HCT116 (cell line): Measurements from ENCODE around the gene DENND1C. TPM values are rescaled to one million over a fixed set of nuclear protein-coding genes. Genes with fewer than 3 reads are reported as not detected.

Experiments used
- ATAC-seq: fragments of 200-7000 bp; cut with Tn5 transposase; 2 replicates; pipeline ENCODE4 v1.9.1; 2020; ENCODE audit warnings: mild to moderate bottlenecking, moderate library complexity
- BruUV-seq: library from RNA; stranded (reverse); fragments of 400-500 nt; replicated peaks from 2 replicates; lab custom pipeline; 2021; lab: Mats Ljungman, UMichigan
- CTCF ChIA-PET: fragments of 300-600 bp; sonication (Branson Sonifier 250); formaldehyde crosslinking; loops from one replicate; lab custom pipeline; 2021; ENCODE audit warnings: antibody characterized with exemption; lab: Charles Lee
- POLR2A ChIA-PET: fragments of 300-600, 350-600 bp; sonication (Branson Sonifier 250); formaldehyde crosslinking; loops from one replicate; lab custom pipeline; 2021; ENCODE audit warnings: antibody characterized with exemption; lab: Charles Lee
- RAD21 ChIA-PET, 2 experiments: fragments of 300-600 bp; sonication (Branson Sonifier 250); formaldehyde crosslinking; loops; one replicate each; lab custom pipeline; 2023; ENCODE audit warnings: low total read pairs in 2 of 2; ENCODE audit not compliant: uncharacterized antibody in 2 of 2, unreplicated experiment in 2 of 2, low non-redundant PET in 1 of 2; lab: Charles Lee
- DNase-seq: peaks from one replicate; pipeline ENCODE4 v3.0.0-alpha.2; 2010; ENCODE audit warnings: low read depth, low spot score
- H2AFZ ChIP-seq: fragments of 200-600 bp; shearing (Covaris generic), sonication (generic); 2 replicates; pipeline ENCODE4 v1.6.1; 2017; ENCODE audit warnings: low read depth, mixed run types, mixed read lengths, antibody characterized with exemption, low read length; ENCODE audit not compliant: poor library complexity, severe bottlenecking
- H3K27ac ChIP-seq: 2 replicates; pipeline ENCODE4 v1.5.1; 2012; ENCODE audit warnings: low read depth, low read length
- H3K27me3 ChIP-seq: fragments of 200-600 bp; sonication (generic); 2 replicates; pipeline ENCODE4 v1.6.1; 2016; ENCODE audit warnings: mixed run types, low read length, mixed read lengths; ENCODE audit not compliant: insufficient read depth
- H3K36me3 ChIP-seq, 2 experiments: fragments of 200-500 bp in 1 of 2; fragments of 200-600 bp in 1 of 2; sonication (Bioruptor generic) in 1 of 2; sonication (generic) in 1 of 2; 2 replicates each; pipeline versions ENCODE4 v1.5.1 to v1.6.1; 2014 to 2016; ENCODE audit warnings: low read length in 2 of 2, inconsistent platforms in 1 of 2, mixed read lengths in 1 of 2, mixed run types in 1 of 2; ENCODE audit not compliant: insufficient read depth in 2 of 2, control insufficient read depth in 1 of 2
- H3K4me1 ChIP-seq, 2 experiments: fragments of 200-600 bp in 1 of 2; sonication (generic) in 1 of 2; 2 replicates each; pipeline versions ENCODE4 v1.5.1 to v1.6.1; 2012 to 2017; ENCODE audit warnings: low read length in 2 of 2, inconsistent platforms in 1 of 2, mild to moderate bottlenecking in 1 of 2, mixed read lengths in 1 of 2, mixed run types in 1 of 2, moderate library complexity in 1 of 2; ENCODE audit not compliant: insufficient read depth in 2 of 2, control insufficient read depth in 1 of 2
- H3K4me2 ChIP-seq: fragments of 200-600 bp; sonication (generic); 2 replicates; pipeline ENCODE4 v1.6.1; 2017; ENCODE audit warnings: mixed run types, low read length, mixed read lengths
- H3K4me3 ChIP-seq, 2 experiments: fragments of 200-600 bp in 1 of 2; sonication (generic) in 1 of 2; replicated peaks in 1 of 2; 2 replicates each; pipeline ENCODE4 v1.5.1; 2011 to 2016; ENCODE audit warnings: low read length in 2 of 2, control low read depth in 1 of 2, low read depth in 1 of 2, mild to moderate bottlenecking in 1 of 2, mixed read lengths in 1 of 2, mixed run types in 1 of 2
- H3K79me2 ChIP-seq: fragments of 200-600 bp; sonication (generic); 2 replicates; pipeline ENCODE4 v1.6.1; 2017; ENCODE audit warnings: mild to moderate bottlenecking, mixed run types, low read length, moderate library complexity, mixed read lengths; ENCODE audit not compliant: insufficient read depth
- H3K9ac ChIP-seq: fragments of 200-600 bp; sonication (generic); 2 replicates; pipeline ENCODE4 v1.6.1; 2016; ENCODE audit warnings: low read length, mixed read lengths
- H3K9me2 ChIP-seq: fragments of 200-600 bp; sonication (generic), shearing (Covaris generic); 2 replicates; pipeline ENCODE4 v1.6.1; 2017; ENCODE audit warnings: mixed run types, mild to moderate bottlenecking, moderate library complexity; ENCODE audit not compliant: insufficient read depth
- H3K9me3 ChIP-seq, 2 experiments: fragments of 200-500 bp in 1 of 2; fragments of 200-600 bp in 1 of 2; sonication (Bioruptor generic) in 1 of 2; sonication (generic) in 1 of 2; 2 replicates each; pipeline ENCODE4 v1.6.1; 2014 to 2017; ENCODE audit warnings: low read length in 2 of 2, mixed read lengths in 2 of 2, inconsistent platforms in 1 of 2, low read depth in 1 of 2, mild to moderate bottlenecking in 1 of 2, mixed run types in 1 of 2, moderate library complexity in 1 of 2; ENCODE audit not compliant: control insufficient read depth in 1 of 2, insufficient read depth in 1 of 2
- H4K20me1 ChIP-seq: fragments of 200-600 bp; sonication (generic), shearing (Covaris generic); 2 replicates; pipeline ENCODE4 v1.6.1; 2017; ENCODE audit warnings: mixed run types, mild to moderate bottlenecking, moderate library complexity; ENCODE audit not compliant: insufficient read depth
- CEBPB ChIP-seq: IDR thresholded peaks from 2 replicates; pipeline ENCODE4 v1.6.1; 2012; ENCODE audit warnings: low read depth
- POLR2AphosphoS5 ChIP-seq: IDR thresholded peaks from 2 replicates; pipeline ENCODE4 v1.6.1; 2011; ENCODE audit warnings: mild to moderate bottlenecking, low read depth, low read length, moderate library complexity
- ZNF274 ChIP-seq: fragments of 200-500 bp; sonication (Bioruptor generic); IDR thresholded peaks from 2 replicates; pipeline ENCODE4 v1.6.1; 2014; ENCODE audit warnings: mild to moderate bottlenecking, low read depth, low read length, inconsistent platforms
- intact Hi-C: fragments of 100-400 bp; cut with micrococcal nuclease; formaldehyde crosslinking; loops from 2 replicates; pipeline ENCODE4 v1.10.0; 2022
- total RNA-seq: library from RNA; stranded (reverse); gene quantifications from one replicate; pipeline ENCODE4 v1.2.1, GENCODE V29; 2021; ENCODE audit not compliant: unreplicated experiment

The DENND1C gene
- total RNA-seq, 1 experiment from 2014 or later, result 0.54 TPM

DNA sequence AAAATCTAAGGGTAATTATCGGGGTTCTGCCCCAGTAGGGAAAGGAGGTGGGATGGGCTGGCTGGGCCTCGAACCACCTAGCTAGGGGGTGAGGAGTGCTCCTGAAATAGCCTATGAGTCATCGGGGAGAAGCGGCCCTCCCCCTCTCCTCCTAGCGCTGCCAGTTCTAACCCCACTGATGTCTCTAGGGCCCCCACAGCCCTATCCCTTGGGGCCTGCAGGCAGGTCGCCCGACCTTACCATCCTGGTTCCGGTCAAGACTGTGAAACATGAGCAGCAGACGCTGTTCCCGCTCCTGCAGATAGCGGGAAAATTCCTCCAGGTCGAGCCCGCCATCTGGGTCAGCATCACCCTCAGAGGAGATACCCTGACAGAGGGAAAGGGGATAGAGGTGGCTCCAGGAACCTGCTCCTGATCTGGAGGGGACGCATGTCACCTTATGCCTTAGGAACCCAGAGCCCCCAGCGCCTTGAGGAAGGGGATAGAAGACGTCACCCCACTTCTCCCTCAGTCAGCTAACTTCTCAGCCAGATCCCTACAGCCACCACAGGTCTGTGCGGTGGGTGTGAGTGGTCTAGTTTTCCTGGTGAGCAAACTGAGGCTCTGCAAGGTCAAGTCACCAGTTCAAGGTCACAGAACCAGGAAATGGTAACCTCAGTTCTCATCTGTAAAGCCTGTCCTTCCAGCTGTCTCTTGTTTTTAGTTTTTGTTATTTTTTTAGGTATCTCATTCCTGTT is 23.5 kb downstream of the DENND1C start:
- BruUV-seq, result TSS peak; percentile 49
- intact Hi-C loops, result no loop called here
- no peaks in the 10 kb centered on the region for H4K20me1 ChIP-seq
- H3K27me3 ChIP-seq, result no peaks in the 10 kb centered on the region
- ChIA-PET CTCF (no interaction called here), RAD21 (no interaction called here), POLR2A (no interaction called here)
- DNase-seq (no peak), ATAC-seq (no peak)
- peaks cover 13 to 30% of the 10 kb centered on the region in 2 experiments for H3K4me1 ChIP-seq
- no peak overlapping the region for H2AFZ ChIP-seq
- peak overlapping the region; percentile 66 to 88 for H3K4me3 ChIP-seq
- H3K27ac ChIP-seq, result peak overlapping the region; percentile 62
- H3K36me3 ChIP-seq, result peaks cover 6 to 22% of the 10 kb centered on the region in 2 experiments; a peak in 3 of 4 replicates
- H3K4me2 ChIP-seq, result peak overlapping the region; percentile 99
- H3K9ac ChIP-seq, result peak overlapping the region; percentile 71; the same call in 1 of the 2 replicates
- no peaks in the 10 kb centered on the region for H3K9me2 ChIP-seq
- 0 out of 2 replicates have a peak, but pooled peaks cover 3% of the 10 kb centered on the region for H3K79me2 ChIP-seq
- H3K9me3 ChIP-seq, result peaks cover 0 to 13% of the 10 kb centered on the region in 2 experiments; a peak in 2 of 4 replicates
- TF ChIP-seq CEBPB (no peak), POLR2AphosphoS5 (no peak)

DNA sequence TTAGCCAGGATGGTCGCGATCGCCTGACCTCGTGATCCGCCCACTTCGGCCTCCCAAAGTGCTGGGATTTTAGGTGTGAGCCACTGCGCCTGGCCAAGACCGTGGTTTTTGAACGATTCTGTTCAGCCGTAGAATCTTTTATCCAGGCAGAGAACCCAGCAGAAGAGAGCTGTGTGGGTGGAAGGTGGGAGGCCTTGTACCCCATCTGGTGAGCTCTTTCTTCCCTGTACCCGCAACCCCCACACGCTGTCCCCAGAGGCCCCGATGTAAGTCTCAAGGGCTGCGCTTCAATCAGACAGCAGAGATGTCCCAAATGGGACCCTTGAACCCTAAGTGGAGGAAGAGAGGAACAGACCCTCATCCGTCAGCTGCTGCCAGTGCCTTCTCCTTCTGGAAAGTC is 25.7 kb downstream of the DENND1C start:
- no peak overlapping the region for H2AFZ ChIP-seq
- no peak overlapping the region for H3K4me3 ChIP-seq
- ChIA-PET CTCF (no interaction called here), RAD21 (no interaction called here), POLR2A (no interaction called here)
- H3K4me1 ChIP-seq, result peaks cover 13 to 30% of the 10 kb centered on the region in 2 experiments
- H3K36me3 ChIP-seq, result peaks cover 6 to 22% of the 10 kb centered on the region in 2 experiments; a peak in 3 of 4 replicates
- no peak overlapping the region for H3K9ac ChIP-seq
- BruUV-seq, result no TSS peak
- H3K27ac ChIP-seq, result no peak overlapping the region
- H4K20me1 ChIP-seq, result no peaks in the 10 kb centered on the region
- ATAC-seq (no peak), DNase-seq (no peak)
- 0 out of 2 replicates have a peak, but pooled peaks cover 3% of the 10 kb centered on the region for H3K79me2 ChIP-seq
- H3K4me2 ChIP-seq, result no peak overlapping the region
- no peaks in the 10 kb centered on the region for H3K27me3 ChIP-seq
- peaks cover 0 to 13% of the 10 kb centered on the region in 2 experiments; a peak in 2 of 4 replicates for H3K9me3 ChIP-seq
- no peaks in the 10 kb centered on the region for H3K9me2 ChIP-seq
- TF ChIP-seq ZNF274, result no peak
- intact Hi-C loops, result no loop called here
